H9 (cell line): ENCODE data around the gene MFSD6. TPM values are rescaled to one million over a fixed set of nuclear protein-coding genes. Genes with fewer than 3 reads are reported as not detected.

Experiments used
- DNase-seq: peaks from one replicate; pipeline ENCODE4 v3.0.0-alpha.2; 2017
- H2AFZ ChIP-seq: one replicate; pipeline ENCODE4 v1.6.1; 2013; ENCODE audit warnings: mild to moderate bottlenecking, low read length, control low read depth, moderate library complexity
- H2AK5ac ChIP-seq: 2 replicates; pipeline ENCODE4 v1.6.1; 2013; ENCODE audit warnings: low read length, control low read depth, mixed read lengths; ENCODE audit not compliant: insufficient read length
- H2BK120ac ChIP-seq: one replicate; pipeline ENCODE4 v1.6.1; 2013; ENCODE audit warnings: low read depth, mild to moderate bottlenecking, low read length, control low read depth, inconsistent platforms; ENCODE audit not compliant: poor library complexity, severe bottlenecking
- H2BK12ac ChIP-seq: 2 replicates; pipeline ENCODE4 v1.6.1; 2013; ENCODE audit warnings: low read length, control low read depth, mixed read lengths, low read depth; ENCODE audit not compliant: insufficient read length
- H2BK15ac ChIP-seq: 2 replicates; pipeline ENCODE4 v1.6.1; 2013; ENCODE audit warnings: low read depth, low read length, control low read depth
- H2BK20ac ChIP-seq: one replicate; pipeline ENCODE4 v1.6.1; 2013; ENCODE audit warnings: low read depth, mild to moderate bottlenecking, low read length, control low read depth, inconsistent platforms; ENCODE audit not compliant: poor library complexity, severe bottlenecking
- H2BK5ac ChIP-seq: 2 replicates; pipeline ENCODE4 v1.6.1; 2013; ENCODE audit warnings: low read length, control low read depth, mixed read lengths; ENCODE audit not compliant: insufficient read length
- H3K14ac ChIP-seq: 2 replicates; pipeline ENCODE4 v1.6.1; 2013; ENCODE audit warnings: low read length, control low read depth; ENCODE audit not compliant: insufficient read depth
- H3K18ac ChIP-seq: 2 replicates; pipeline ENCODE4 v1.6.1; 2013; ENCODE audit warnings: low read depth, mild to moderate bottlenecking, mixed read lengths, low read length, control low read depth; ENCODE audit not compliant: insufficient read length
- H3K23ac ChIP-seq: 2 replicates; pipeline ENCODE4 v1.6.1; 2013; ENCODE audit warnings: low read length, control low read depth, mixed read lengths, low read depth; ENCODE audit not compliant: insufficient read length
- H3K23me2 ChIP-seq: 2 replicates; pipeline ENCODE4 v1.6.1; 2013; ENCODE audit warnings: low read depth, mild to moderate bottlenecking, mixed read lengths, low read length, control low read depth; ENCODE audit not compliant: insufficient read length, poor library complexity, severe bottlenecking
- H3K27ac ChIP-seq: 2 replicates; pipeline ENCODE4 v1.5.1; 2013; ENCODE audit warnings: low read length, control low read depth, mixed read lengths, low read depth; ENCODE audit not compliant: insufficient read length
- H3K27me3 ChIP-seq: 2 replicates; pipeline ENCODE4 v1.6.1; 2013; ENCODE audit warnings: low read length, control low read depth, inconsistent platforms; ENCODE audit not compliant: insufficient read depth
- H3K4ac ChIP-seq: 2 replicates; pipeline ENCODE4 v1.6.1; 2013; ENCODE audit warnings: low read depth, mild to moderate bottlenecking, control low read depth, inconsistent platforms, low read length, moderate library complexity
- H3K4me1 ChIP-seq: 2 replicates; pipeline ENCODE4 v1.6.1; 2013; ENCODE audit warnings: low read length, control low read depth, inconsistent platforms; ENCODE audit not compliant: insufficient read depth
- H3K4me2 ChIP-seq: 2 replicates; pipeline ENCODE4 v1.6.1; 2013; ENCODE audit warnings: low read length, control low read depth, mixed read lengths; ENCODE audit not compliant: insufficient read length, insufficient read depth
- H3K56ac ChIP-seq: 2 replicates; pipeline ENCODE4 v1.6.1; 2013; ENCODE audit warnings: low read depth, mild to moderate bottlenecking, mixed read lengths, low read length, control low read depth; ENCODE audit not compliant: insufficient read length
- H3K79me1 ChIP-seq: 2 replicates; pipeline ENCODE4 v1.6.1; 2013; ENCODE audit warnings: low read depth, mild to moderate bottlenecking, moderate library complexity, low read length, control low read depth, inconsistent platforms; ENCODE audit not compliant: insufficient read depth, poor library complexity, severe bottlenecking
- H3K79me2 ChIP-seq: 2 replicates; pipeline ENCODE4 v1.6.1; 2013; ENCODE audit warnings: low read length, control low read depth, inconsistent platforms; ENCODE audit not compliant: insufficient read depth
- H3K9ac ChIP-seq: 2 replicates; pipeline ENCODE4 v1.6.1; 2013; ENCODE audit warnings: low read length, control low read depth, mixed read lengths; ENCODE audit not compliant: insufficient read length; ENCODE audit errors: extremely low read depth
- H3K9me3 ChIP-seq: one replicate; pipeline ENCODE4 v1.6.1; 2013; ENCODE audit warnings: low read depth, low read length, inconsistent platforms; ENCODE audit not compliant: control insufficient read depth
- H3T11ph ChIP-seq: one replicate; pipeline ENCODE4 v1.6.1; 2013; ENCODE audit warnings: mild to moderate bottlenecking, low read length, control low read depth, inconsistent platforms
- H4K20me1 ChIP-seq: one replicate; pipeline ENCODE4 v1.6.1; 2013; ENCODE audit not compliant: control insufficient read depth, insufficient read length, insufficient read depth
- H4K5ac ChIP-seq: 2 replicates; pipeline ENCODE4 v1.6.1; 2013; ENCODE audit warnings: low read depth, mild to moderate bottlenecking, mixed read lengths, low read length, control low read depth; ENCODE audit not compliant: insufficient read length
- H4K8ac ChIP-seq: replicated peaks from 2 replicates; pipeline ENCODE4 v1.6.1; 2013; ENCODE audit warnings: low read length, control low read depth, mixed read lengths, low read depth; ENCODE audit not compliant: insufficient read length
- H4K91ac ChIP-seq: 2 replicates; pipeline ENCODE4 v1.6.1; 2013; ENCODE audit warnings: low read depth, mild to moderate bottlenecking, moderate library complexity, mixed read lengths, low read length, control low read depth; ENCODE audit not compliant: insufficient read length
- H3K27ac Mint-ChIP-seq, 3 experiments: 2 replicates in 2 of 3; 3 replicates in 1 of 3; pipeline ENCODE4 v1.8.0; 2020 to 2021; ENCODE audit warnings: mixed read lengths in 3 of 3, mild to moderate bottlenecking in 1 of 3, moderate library complexity in 1 of 3
- H3K27me3 Mint-ChIP-seq: 2 replicates; pipeline ENCODE4 v1.8.0; 2021; ENCODE audit warnings: low read depth, mild to moderate bottlenecking, moderate library complexity, mixed read lengths
- H3K36me3 Mint-ChIP-seq, 3 experiments: 2 replicates in 2 of 3; 3 replicates in 1 of 3; pipeline ENCODE4 v1.8.0; 2020 to 2021; ENCODE audit warnings: low read depth in 3 of 3, mixed read lengths in 3 of 3; ENCODE audit not compliant: insufficient read depth in 1 of 3
- H3K4me1 Mint-ChIP-seq, 2 experiments: 2 replicates each; pipeline ENCODE4 v1.8.0; 2020; ENCODE audit warnings: mixed read lengths in 2 of 2
- H3K4me3 Mint-ChIP-seq, 2 experiments: 2 replicates in 1 of 2; 3 replicates in 1 of 2; pipeline ENCODE4 v1.8.0; 2020 to 2021; ENCODE audit warnings: mild to moderate bottlenecking in 2 of 2, mixed read lengths in 2 of 2, moderate library complexity in 1 of 2
- H3K9me3 Mint-ChIP-seq, 2 experiments: 2 replicates in 1 of 2; 3 replicates in 1 of 2; pipeline ENCODE4 v1.8.0; 2020; ENCODE audit warnings: mild to moderate bottlenecking in 2 of 2, mixed read lengths in 2 of 2, moderate library complexity in 1 of 2
- WGBS: extraction: QIAGEN DNeasy Blood & Tissue Kit; methylation state at CpG from one replicate; pipeline ENCODE4 v1.1.7; 2013; ENCODE audit warnings: missing lambda C conversion rate, low lambda C conversion rate, mixed read lengths; ENCODE audit not compliant: insufficient read length; ENCODE audit errors: extremely low coverage; 5-methylcytosine and 5-hydroxymethylcytosine counted together
- total RNA-seq: library from RNA; stranded (reverse); gene quantifications from 2 replicates; pipeline ENCODE4 v1.2.1, GENCODE V29; 2021
- TF ChIP-seq, protein P1 (sequence below): fragments of 200-600 bp; sonication (generic); conservative IDR thresholded peaks from 3 replicates; pipeline ENCODE4 v1.8.0; 2021; ENCODE audit warnings: antibody characterized with exemption, mild to moderate bottlenecking

The MFSD6 gene
- total RNA-seq, 1 experiment from 2014 or later: 4.0 TPM

DNA sequence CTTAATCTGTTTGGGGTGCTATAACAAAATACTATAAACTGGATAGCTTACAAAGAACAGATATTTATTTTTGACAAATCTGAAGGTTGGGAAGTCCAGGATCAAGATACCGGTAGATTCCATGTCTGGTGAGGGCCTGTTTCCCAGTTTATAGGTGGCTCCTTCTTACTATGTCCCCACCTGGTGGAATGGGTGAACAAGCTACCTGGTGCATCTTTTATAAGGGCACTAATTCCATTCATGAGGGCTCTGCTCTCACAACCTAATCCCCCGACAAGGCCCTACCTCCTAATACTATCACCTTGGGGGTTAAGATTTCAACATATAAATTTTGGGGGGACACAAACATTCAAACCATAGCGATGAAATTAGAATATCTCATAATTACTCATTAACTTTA lies 142.0 kb downstream of the MFSD6 start:
- H3K9me3 Mint-ChIP-seq: no peaks in the 10 kb centered on the region
- H3K14ac ChIP-seq: no peak overlapping the region
- no peak overlapping the region for H4K91ac ChIP-seq
- no peak overlapping the region; a peak in 1 of 7 replicates for H3K27ac Mint-ChIP-seq
- no peaks in the 10 kb centered on the region for H3K79me1 ChIP-seq
- no peak overlapping the region for H2BK15ac ChIP-seq
- no peak overlapping the region for H3K9ac ChIP-seq
- H3K23me2 ChIP-seq: no peaks in the 10 kb centered on the region
- H2BK120ac ChIP-seq: no peak overlapping the region
- no peak overlapping the region for H3K56ac ChIP-seq
- H3K18ac ChIP-seq: no peak overlapping the region
- no peak overlapping the region for H3T11ph ChIP-seq
- no peak overlapping the region for H2AK5ac ChIP-seq
- H3K4ac ChIP-seq: no peak overlapping the region
- H3K27me3 ChIP-seq: no peaks in the 10 kb centered on the region
- 100% methylated on average over 1 of the region's 3 CpGs for WGBS
- H3K27ac ChIP-seq: no peak overlapping the region
- TF ChIP-seq, protein P1, sequence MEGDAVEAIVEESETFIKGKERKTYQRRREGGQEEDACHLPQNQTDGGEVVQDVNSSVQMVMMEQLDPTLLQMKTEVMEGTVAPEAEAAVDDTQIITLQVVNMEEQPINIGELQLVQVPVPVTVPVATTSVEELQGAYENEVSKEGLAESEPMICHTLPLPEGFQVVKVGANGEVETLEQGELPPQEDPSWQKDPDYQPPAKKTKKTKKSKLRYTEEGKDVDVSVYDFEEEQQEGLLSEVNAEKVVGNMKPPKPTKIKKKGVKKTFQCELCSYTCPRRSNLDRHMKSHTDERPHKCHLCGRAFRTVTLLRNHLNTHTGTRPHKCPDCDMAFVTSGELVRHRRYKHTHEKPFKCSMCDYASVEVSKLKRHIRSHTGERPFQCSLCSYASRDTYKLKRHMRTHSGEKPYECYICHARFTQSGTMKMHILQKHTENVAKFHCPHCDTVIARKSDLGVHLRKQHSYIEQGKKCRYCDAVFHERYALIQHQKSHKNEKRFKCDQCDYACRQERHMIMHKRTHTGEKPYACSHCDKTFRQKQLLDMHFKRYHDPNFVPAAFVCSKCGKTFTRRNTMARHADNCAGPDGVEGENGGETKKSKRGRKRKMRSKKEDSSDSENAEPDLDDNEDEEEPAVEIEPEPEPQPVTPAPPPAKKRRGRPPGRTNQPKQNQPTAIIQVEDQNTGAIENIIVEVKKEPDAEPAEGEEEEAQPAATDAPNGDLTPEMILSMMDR: peak; percentile 29; the same call in 1 of the 3 replicates
- no peak overlapping the region for H2BK12ac ChIP-seq
- no peak overlapping the region for H4K8ac ChIP-seq
- H3K23ac ChIP-seq: no peak overlapping the region
- no peaks in the 10 kb centered on the region for H3K79me2 ChIP-seq
- H2BK20ac ChIP-seq: no peak overlapping the region
- H3K4me3 Mint-ChIP-seq: no peak overlapping the region
- H2AFZ ChIP-seq: no peak overlapping the region
- no peaks in the 10 kb centered on the region for H4K20me1 ChIP-seq
- H3K36me3 Mint-ChIP-seq: peaks cover 0 to 1% (median under 1%) of the 10 kb centered on the region in 3 experiments; a peak in 2 of 7 replicates
- DNase-seq: no peak
- H2BK5ac ChIP-seq: no peak overlapping the region
- H3K27me3 Mint-ChIP-seq: no peaks in the 10 kb centered on the region
- H3K9me3 ChIP-seq: no peaks in the 10 kb centered on the region
- H3K4me1 Mint-ChIP-seq: peaks cover 9 to 10% of the 10 kb centered on the region in 2 experiments; a peak in 3 of 4 replicates
- no peak overlapping the region for H3K4me2 ChIP-seq
- no peak overlapping the region for H4K5ac ChIP-seq
- no peaks in the 10 kb centered on the region; the same call in 1 of the 2 replicates for H3K4me1 ChIP-seq

Other genes starting within 250 kb of the MFSD6 start
- gene HIBCH, start 88.5 kb upstream of the MFSD6 start, total RNA-seq: 25.5 and 28.0 TPM in 2 replicates
- 3.0 and 4.3 TPM in 2 replicates for gene INPP1, start 64.8 kb upstream of the MFSD6 start, total RNA-seq
- 5.3 and 6.6 TPM in 2 replicates for gene NEMP2, start 126.4 kb downstream of the MFSD6 start, total RNA-seq
- 36.9 and 44.0 TPM in 2 replicates for gene NAB1, start 240.7 kb downstream of the MFSD6 start, total RNA-seq